ENCODE measurements around the gene VTN.

The VTN gene

DNA sequence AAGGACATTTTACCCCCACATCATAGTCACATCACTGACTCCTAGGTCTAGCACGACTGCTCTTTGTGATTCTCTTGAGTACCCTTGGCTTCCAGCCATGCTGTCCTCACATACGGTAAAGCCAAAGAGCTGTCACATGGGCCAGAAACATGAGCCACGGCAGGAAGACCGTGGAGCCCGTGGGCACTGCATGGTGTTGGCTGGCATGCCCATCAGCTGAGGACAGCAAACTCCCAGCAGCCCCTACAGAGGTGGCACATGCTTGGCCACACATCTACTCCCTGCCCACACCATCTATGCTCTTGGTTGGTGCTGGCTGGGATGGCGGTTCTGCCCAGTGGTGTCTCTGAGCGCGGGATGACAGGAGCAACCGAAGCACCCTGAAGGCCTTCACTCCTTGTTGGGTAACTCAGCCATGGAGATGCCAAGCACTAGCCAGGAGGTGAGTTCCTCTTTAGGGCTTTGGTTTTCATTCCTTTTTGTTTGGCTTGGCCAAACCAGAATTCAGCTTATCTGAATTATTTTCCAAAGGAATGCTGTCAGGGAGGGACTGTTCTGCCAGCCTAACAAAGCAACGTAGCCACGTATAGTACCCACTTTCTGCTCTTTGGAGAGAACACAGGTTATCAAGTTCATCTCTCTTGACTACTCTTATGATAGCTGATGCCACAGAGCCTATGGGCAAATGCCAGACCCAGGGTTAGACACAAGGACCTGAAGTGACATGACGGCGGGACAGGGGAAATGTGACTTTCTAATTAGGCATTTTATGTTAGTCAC, 24.5 kb downstream of the VTN start:
- DNase-seq (ENCODE audit: low read depth): no peak
- no peak overlapping the region for H3K4me3 ChIP-seq (ENCODE audit: control insufficient read depth, low read depth, low read length)
- TF ChIP-seq, protein P1, sequence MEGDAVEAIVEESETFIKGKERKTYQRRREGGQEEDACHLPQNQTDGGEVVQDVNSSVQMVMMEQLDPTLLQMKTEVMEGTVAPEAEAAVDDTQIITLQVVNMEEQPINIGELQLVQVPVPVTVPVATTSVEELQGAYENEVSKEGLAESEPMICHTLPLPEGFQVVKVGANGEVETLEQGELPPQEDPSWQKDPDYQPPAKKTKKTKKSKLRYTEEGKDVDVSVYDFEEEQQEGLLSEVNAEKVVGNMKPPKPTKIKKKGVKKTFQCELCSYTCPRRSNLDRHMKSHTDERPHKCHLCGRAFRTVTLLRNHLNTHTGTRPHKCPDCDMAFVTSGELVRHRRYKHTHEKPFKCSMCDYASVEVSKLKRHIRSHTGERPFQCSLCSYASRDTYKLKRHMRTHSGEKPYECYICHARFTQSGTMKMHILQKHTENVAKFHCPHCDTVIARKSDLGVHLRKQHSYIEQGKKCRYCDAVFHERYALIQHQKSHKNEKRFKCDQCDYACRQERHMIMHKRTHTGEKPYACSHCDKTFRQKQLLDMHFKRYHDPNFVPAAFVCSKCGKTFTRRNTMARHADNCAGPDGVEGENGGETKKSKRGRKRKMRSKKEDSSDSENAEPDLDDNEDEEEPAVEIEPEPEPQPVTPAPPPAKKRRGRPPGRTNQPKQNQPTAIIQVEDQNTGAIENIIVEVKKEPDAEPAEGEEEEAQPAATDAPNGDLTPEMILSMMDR (conservative IDR thresholded peaks at IDR 0.05; ENCODE audit: control insufficient read depth, insufficient read depth, low read depth, low read length): no peak

DNA sequence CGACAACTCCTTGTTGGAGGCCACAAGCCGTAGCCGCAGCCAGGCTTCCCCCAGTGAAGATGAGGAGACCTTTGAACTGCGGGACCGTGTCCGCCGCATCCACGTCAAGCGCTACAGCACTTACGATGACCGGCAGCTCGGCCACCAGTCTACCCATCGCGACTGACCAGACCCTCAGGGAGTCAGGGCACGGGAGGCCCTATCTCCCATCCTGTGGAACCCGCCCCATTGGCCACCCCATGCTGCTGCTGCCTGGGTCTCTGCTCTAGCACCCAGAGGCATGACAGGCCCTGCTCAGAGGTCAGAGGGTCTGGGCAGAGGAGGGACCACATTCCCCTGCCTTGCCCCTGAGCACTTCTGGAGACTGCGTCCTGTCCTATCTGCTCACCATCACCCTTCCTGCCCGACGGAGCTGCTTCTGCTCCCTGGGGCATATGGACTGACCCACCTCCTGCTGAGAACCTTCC, 25.6 kb downstream of the VTN start:
- no peak for DNase-seq (ENCODE audit: low read depth)
- no peak overlapping the region for H3K4me3 ChIP-seq (ENCODE audit: control insufficient read depth, low read depth, low read length)
- TF ChIP-seq, protein P1 (conservative IDR thresholded peaks at IDR 0.05; ENCODE audit: control insufficient read depth, insufficient read depth, low read depth, low read length): no peak

DNA sequence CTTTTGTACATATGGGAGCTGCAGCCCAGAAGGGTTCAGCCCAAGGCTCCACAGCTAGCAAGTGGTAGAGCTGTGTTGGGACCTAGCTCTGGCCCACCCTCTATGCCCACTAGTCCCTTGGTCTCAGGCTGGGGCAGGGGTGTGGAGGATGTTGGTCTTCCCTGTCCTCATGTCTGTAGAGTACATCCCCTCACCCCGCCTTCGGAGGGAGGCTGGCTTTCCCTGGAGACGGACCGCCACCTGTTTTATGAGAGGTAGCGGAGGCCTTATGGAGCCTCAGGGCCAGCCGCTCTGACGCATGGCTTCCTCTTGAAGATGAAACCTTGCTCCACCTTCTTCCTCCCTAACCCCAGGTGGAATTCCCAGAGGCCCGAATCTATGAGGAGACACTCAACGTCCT, 26.1 kb downstream of the VTN start:
- DNase-seq (ENCODE audit: low read depth): no peak
- no peak overlapping the region for H3K4me3 ChIP-seq (ENCODE audit: control insufficient read depth, low read depth, low read length)
- TF ChIP-seq, protein P1 (conservative IDR thresholded peaks at IDR 0.05; ENCODE audit: control insufficient read depth, insufficient read depth, low read depth, low read length): no peak

DNA sequence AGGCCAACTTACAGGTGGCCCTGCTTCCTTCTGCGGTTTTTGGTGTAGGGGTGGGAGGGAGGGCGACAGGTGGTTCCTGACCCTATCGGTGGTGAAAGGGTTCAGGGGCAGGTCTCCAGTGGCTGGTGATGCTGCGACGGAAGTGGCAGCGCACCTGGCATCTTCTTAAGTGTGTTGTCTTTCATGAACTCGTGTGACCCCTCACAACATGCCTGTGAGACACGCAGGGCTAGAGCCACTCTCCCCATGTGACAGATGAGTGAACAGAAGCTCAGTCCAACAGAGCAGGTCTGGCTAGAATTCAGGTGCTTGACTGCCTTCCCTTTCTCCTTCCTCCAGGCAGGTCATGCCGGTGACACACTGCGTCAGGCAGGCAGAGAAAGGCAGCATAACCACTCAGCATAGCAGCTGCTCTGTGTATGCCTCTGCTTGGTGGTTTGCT, 26.6 kb downstream of the VTN start:
- DNase-seq (ENCODE audit: low read depth): no peak
- no peak overlapping the region for H3K4me3 ChIP-seq (ENCODE audit: control insufficient read depth, low read depth, low read length)
- TF ChIP-seq, protein P1 (conservative IDR thresholded peaks at IDR 0.05; ENCODE audit: control insufficient read depth, insufficient read depth, low read depth, low read length): no peak

DNA sequence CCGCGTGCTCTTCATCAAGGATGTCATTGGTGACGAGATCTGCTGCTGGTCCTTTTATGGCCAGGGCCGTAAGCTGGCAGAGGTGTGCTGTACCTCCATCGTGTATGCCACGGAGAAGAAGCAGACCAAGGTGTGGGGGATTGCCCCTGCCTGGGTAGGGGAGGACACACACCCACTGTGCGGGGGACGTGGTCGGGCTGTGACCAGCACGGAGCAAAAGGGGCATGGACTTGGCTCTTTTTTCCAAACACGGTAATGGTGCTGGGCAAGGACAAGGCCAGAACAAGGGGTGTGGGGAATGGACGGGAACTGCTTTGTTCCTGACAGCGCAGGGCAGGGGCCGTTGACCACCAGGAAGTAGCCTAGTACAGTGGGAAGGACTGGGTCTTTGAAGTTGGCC, 27.8 kb downstream of the VTN start:
- TF ChIP-seq, protein P1 (conservative IDR thresholded peaks at IDR 0.05; ENCODE audit: control insufficient read depth, insufficient read depth, low read depth, low read length): no peak
- no peak for DNase-seq (ENCODE audit: low read depth)
- H3K4me3 ChIP-seq (ENCODE audit: control insufficient read depth, low read depth, low read length): no peak overlapping the region

DNA sequence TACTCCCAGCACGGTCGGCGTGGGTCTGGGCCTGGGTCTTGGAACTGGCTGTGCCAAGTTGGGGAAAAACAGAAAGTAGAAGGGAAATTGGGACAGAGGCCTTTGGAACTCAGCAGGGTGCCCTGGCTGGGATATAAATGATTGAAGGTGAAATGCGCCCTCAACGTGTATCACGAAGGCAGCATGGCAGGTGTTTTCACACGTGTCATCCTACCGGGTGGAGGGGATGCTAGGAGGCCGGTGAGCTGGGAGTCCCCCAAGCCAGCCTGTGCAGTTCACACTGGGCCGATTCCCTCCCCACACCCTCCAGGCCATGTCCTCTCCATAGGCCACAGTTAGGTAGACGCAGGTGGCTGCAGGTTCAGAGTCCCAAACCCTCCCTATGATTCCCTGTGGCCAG, 28.6 kb downstream of the VTN start:
- no peak for DNase-seq (ENCODE audit: low read depth)
- H3K4me3 ChIP-seq (ENCODE audit: control insufficient read depth, low read depth, low read length): no peak overlapping the region
- TF ChIP-seq, protein P1 (conservative IDR thresholded peaks at IDR 0.05; ENCODE audit: control insufficient read depth, insufficient read depth, low read depth, low read length): no peak

Measured in fibroblast of mammary gland (primary cell).